HepG2 (cell line): ENCODE results near the gene SLC25A23. TPM values are rescaled to one million over a fixed set of nuclear protein-coding genes. Genes with fewer than 3 reads are reported as not detected.
A peak's percentile ranks its signal among the peaks of the same experiment; 100 is the strongest.

Experiments
- ATAC-seq: fragments of 200-7000 bp; cut with Tn5 transposase; 3 replicates; pipeline ENCODE4 v1.9.1; 2020; ENCODE audit warnings: mild to moderate bottlenecking, moderate library complexity
- BruUV-seq: library from RNA; stranded (reverse); fragments of 400-500 nt; replicated peaks from 2 replicates; lab custom pipeline; 2021; lab: Mats Ljungman, UMichigan
- CTCF ChIA-PET: fragments of 300-600 bp; formaldehyde crosslinking; extraction: SDS; loops from one replicate; lab custom pipeline; 2021; ENCODE audit warnings: low total read pairs, inconsistent platforms, low intra/inter-chr PET ratio; lab: Yijun Ruan, JAX
- POLR2A ChIA-PET: fragments of 350-600 bp; sonication (Branson Sonifier 250); formaldehyde crosslinking; loops from one replicate; lab custom pipeline; 2020; ENCODE audit warnings: antibody characterized with exemption, inconsistent platforms; lab: Yijun Ruan, JAX
- DNase-seq: peaks from one replicate; pipeline ENCODE4 v3.0.0-alpha.2; 2015; ENCODE audit warnings: low spot score
- FAIRE-seq: peaks from 3 replicates; lab custom pipeline; 2011; peaks lifted over from hg19 to GRCh38; lab: Jason Lieb, UNC
- H2AFZ ChIP-seq: one replicate; pipeline ENCODE4 v1.6.1; 2011; ENCODE audit warnings: low read length, inconsistent platforms
- H3K27ac ChIP-seq: fragments of 300-600 bp; 3 replicates; pipeline ENCODE4 v1.8.0; 2011; ENCODE audit warnings: mixed run types, mild to moderate bottlenecking, mixed read lengths, low read length, inconsistent platforms; ENCODE audit not compliant: insufficient read depth; ENCODE audit errors: extremely low read length
- H3K27me3 ChIP-seq, 2 experiments: fragments of 200-600 bp in 1 of 2; 2 replicates in 1 of 2; 3 replicates in 1 of 2; pipeline versions ENCODE4 v1.6.0 to v1.8.0; 2011; ENCODE audit warnings: low read length in 2 of 2, mild to moderate bottlenecking in 2 of 2, moderate library complexity in 2 of 2, inconsistent platforms in 1 of 2; ENCODE audit not compliant: insufficient read depth in 2 of 2, control insufficient read depth in 1 of 2
- H3K36me3 ChIP-seq, 2 experiments: fragments of 200-600 bp in 1 of 2; replicated peaks in 1 of 2; 2 replicates in 1 of 2; 3 replicates in 1 of 2; pipeline versions ENCODE4 v1.5.1 to v1.8.0; 2011; ENCODE audit warnings: low read length in 2 of 2, inconsistent platforms in 1 of 2; ENCODE audit not compliant: insufficient read depth in 2 of 2, control insufficient read depth in 1 of 2
- H3K4me1 ChIP-seq: 2 replicates; pipeline ENCODE4 v1.5.1; 2012; ENCODE audit warnings: low read length, inconsistent platforms; ENCODE audit not compliant: insufficient read depth
- H3K4me2 ChIP-seq: 2 replicates; pipeline ENCODE4 v1.6.0; 2011; ENCODE audit warnings: low read depth, low read length, inconsistent platforms
- H3K4me3 ChIP-seq, 3 experiments: fragments of 200-600 bp in 1 of 3; sonication (generic), shearing (Covaris generic) in 1 of 3; replicated peaks in 1 of 3; 2 replicates each; pipeline ENCODE4 v1.5.1; 2011 to 2016; ENCODE audit warnings: low read length in 3 of 3, inconsistent platforms in 2 of 3, low read depth in 2 of 3, mild to moderate bottlenecking in 2 of 3, control low read depth in 1 of 3, mixed read lengths in 1 of 3; ENCODE audit not compliant: insufficient read depth in 1 of 3
- H3K79me2 ChIP-seq: one replicate; pipeline ENCODE4 v1.6.1; 2011; ENCODE audit warnings: low read length, inconsistent platforms; ENCODE audit not compliant: insufficient read depth
- H3K9ac ChIP-seq: 2 replicates; pipeline ENCODE4 v1.6.0; 2011; ENCODE audit warnings: mild to moderate bottlenecking, low read depth, low read length, inconsistent platforms; ENCODE audit not compliant: insufficient read depth
- H3K9me3 ChIP-seq: 2 replicates; pipeline ENCODE4 v1.5.1; 2012; ENCODE audit warnings: mild to moderate bottlenecking, low read length
- H4K20me1 ChIP-seq: 2 replicates; pipeline ENCODE4 v1.6.0; 2011; ENCODE audit warnings: inconsistent platforms, mild to moderate bottlenecking, low read length, moderate library complexity; ENCODE audit not compliant: insufficient read depth
- NFRKB ChIP-seq: fragments of 450-650 bp; IDR thresholded peaks from 2 replicates; pipeline ENCODE4 v1.6.1; 2017
- NR2F2 ChIP-seq: IDR thresholded peaks from 2 replicates; pipeline ENCODE4 v1.6.1; 2012; ENCODE audit warnings: low read depth, inconsistent platforms, borderline replicate concordance
- REL ChIP-seq: sonication (generic); formaldehyde crosslinking; conservative IDR thresholded peaks from 2 replicates; pipeline ENCODE4 v1.8.0; 2022; ENCODE audit warnings: mild to moderate bottlenecking, missing genetic modification reagents, moderate library complexity
- TBX2 ChIP-seq: sonication (generic); formaldehyde crosslinking; IDR thresholded peaks from 2 replicates; pipeline ENCODE4 v1.5.0; 2020; ENCODE audit warnings: missing genetic modification reagents, mild to moderate bottlenecking, borderline replicate concordance
- ZBTB42 ChIP-seq: sonication (generic); formaldehyde crosslinking; IDR thresholded peaks from 2 replicates; pipeline ENCODE4 v1.5.0; 2020; ENCODE audit warnings: mild to moderate bottlenecking, missing genetic modification reagents
- ZC3H13 ChIP-seq: sonication (generic); formaldehyde crosslinking; IDR thresholded peaks from 2 replicates; pipeline ENCODE4 v1.8.1; 2023; ENCODE audit warnings: mild to moderate bottlenecking, missing genetic modification reagents, moderate library complexity
- ZNF274 ChIP-seq: sonication (generic); formaldehyde crosslinking; IDR thresholded peaks from 2 replicates; pipeline ENCODE4 v1.5.1; 2020; ENCODE audit warnings: mild to moderate bottlenecking, missing genetic modification reagents
- ZZZ3 ChIP-seq: sonication (generic); formaldehyde crosslinking; IDR thresholded peaks from 2 replicates; pipeline ENCODE4 v1.4.0; 2020; ENCODE audit warnings: missing genetic modification reagents, mild to moderate bottlenecking, borderline replicate concordance
- WGBS: methylation state at CpG from one replicate; pipeline ENCODE4 v1.1.6; 2017; ENCODE audit warnings: low lambda C conversion rate; 5-methylcytosine and 5-hydroxymethylcytosine counted together
- in situ Hi-C: cut with HindIII; loops from 2 replicates; pipeline ENCODE4 v1.10.0; 2017; ENCODE audit warnings: low pct_unique_long_range_greater_than_20kb; ENCODE audit not compliant: extremely low pct_ligation_motif_present
- intact Hi-C: fragments of 100-400 bp; cut with micrococcal nuclease; formaldehyde crosslinking; loops from one replicate; pipeline ENCODE4 v1.10.0; 2022; ENCODE audit not compliant: unreplicated experiment
- polyA plus RNA-seq, 8 experiments: library from polyadenylated mRNA; depleted of rRNA in 3 of 8; stranded (reverse) in 7 of 8; unstranded in 1 of 8; fragments of >200 nt; fragmentation: Illumina TruSeq in 4 of 8; extraction: Trizol in 4 of 8; gene quantifications; 2 replicates each; pipeline versions ENCODE4 v1.2.1 to v1.2.3, GENCODE V29; 2011 to 2016; ENCODE audit warnings: low read depth in 4 of 8, missing spikeins in 1 of 8, mixed read lengths in 1 of 8; ENCODE audit not compliant: insufficient read depth in 1 of 8
- total RNA-seq, 5 experiments: library from RNA; depleted of rRNA; stranded (reverse); fragments of >200 nt; fragmentation: Illumina TruSeq; extraction: Trizol; gene quantifications; 2 replicates each; pipeline ENCODE4 v1.2.3, GENCODE V29; 2016; ENCODE audit warnings: low read depth in 1 of 5

Gene SLC25A23
- total and polyA plus RNA-seq, 2 of the 13 experiments (the other 11 are each of a cell fraction or from before 2014, with no cell fraction given): 12.4 to 15.2 TPM

- no peak overlapping the region for H3K9ac ChIP-seq
- 99% methylated on average over 8 of the region's 8 CpGs for WGBS
- ChIA-PET CTCF (no interaction called here), POLR2A (interaction anchor here (2.3 kb wide), 1 partner anchor 11 kb away, joined by 13 read pairs; no protein-coding TSS in a partner anchor)
- no peaks in the 10 kb centered on the region for H3K9me3 ChIP-seq
- in situ Hi-C loops (no loop called here), intact Hi-C loops (no loop called here)
- no peaks in the 10 kb centered on the region for H3K79me2 ChIP-seq
- ATAC-seq (no peak), FAIRE-seq (no peak), DNase-seq (no peak)
- no peak overlapping the region for H3K4me3 ChIP-seq
- peak overlapping the region; percentile 87 for H3K4me2 ChIP-seq
- no peak for TF ChIP-seq ZZZ3 (CRISPR knock-in tag)
- no peak for TF ChIP-seq NFRKB
- no peak for TF ChIP-seq ZC3H13 (CRISPR knock-in tag)
- no peak for TF ChIP-seq TBX2 (CRISPR knock-in tag)
- TF ChIP-seq REL: no peak
- TF ChIP-seq ZNF274 (CRISPR knock-in tag): no peak
- H2AFZ ChIP-seq: no peak overlapping the region
- no peaks in the 10 kb centered on the region for H4K20me1 ChIP-seq
- no peaks in the 10 kb centered on the region; a peak in 1 of 5 replicates for H3K36me3 ChIP-seq
- no TSS peak for BruUV-seq
- H3K27ac ChIP-seq: no peak overlapping the region
- H3K4me1 ChIP-seq: peaks cover 9% of the 10 kb centered on the region
- no peaks in the 10 kb centered on the region for H3K27me3 ChIP-seq
Measured at GRCh38 chr19:6465663-6466062, 6.1 kb upstream of the SLC25A23 start.

GRCh38 chr19:6465006-6465405 lies 5.4 kb upstream of the SLC25A23 start:
- peak overlapping the region; percentile 65 for H3K27ac ChIP-seq
- no TSS peak for BruUV-seq
- WGBS: 34% methylated on average over 6 of the region's 9 CpGs
- H3K9ac ChIP-seq: peak overlapping the region; percentile 85
- H3K27me3 ChIP-seq: no peaks in the 10 kb centered on the region
- peak overlapping the region; percentile 81 to 91 (median 89) for H3K4me3 ChIP-seq
- ChIA-PET CTCF (no interaction called here), POLR2A (interaction anchor here (2.3 kb wide), 1 partner anchor 11 kb away, joined by 13 read pairs; no protein-coding TSS in a partner anchor)
- FAIRE-seq (no peak), ATAC-seq (no peak), DNase-seq (no peak)
- TF ChIP-seq ZBTB42 (CRISPR knock-in tag): 0 out of 2 replicates have a peak, but pooled peaks have one; percentile 1
- TF ChIP-seq NR2F2: no peak
- H2AFZ ChIP-seq: no peak overlapping the region
- H4K20me1 ChIP-seq: no peaks in the 10 kb centered on the region
- H3K4me1 ChIP-seq: peaks cover 9% of the 10 kb centered on the region
- intact Hi-C loops (no loop called here), in situ Hi-C loops (no loop called here)
- H3K79me2 ChIP-seq: no peaks in the 10 kb centered on the region
- no peaks in the 10 kb centered on the region for H3K9me3 ChIP-seq
- H3K36me3 ChIP-seq: no peaks in the 10 kb centered on the region; a peak in 1 of 5 replicates
- peak overlapping the region; percentile 87 for H3K4me2 ChIP-seq
